Measurements from ENCODE around the gene ACBD6.

The ACBD6 gene

DNA sequence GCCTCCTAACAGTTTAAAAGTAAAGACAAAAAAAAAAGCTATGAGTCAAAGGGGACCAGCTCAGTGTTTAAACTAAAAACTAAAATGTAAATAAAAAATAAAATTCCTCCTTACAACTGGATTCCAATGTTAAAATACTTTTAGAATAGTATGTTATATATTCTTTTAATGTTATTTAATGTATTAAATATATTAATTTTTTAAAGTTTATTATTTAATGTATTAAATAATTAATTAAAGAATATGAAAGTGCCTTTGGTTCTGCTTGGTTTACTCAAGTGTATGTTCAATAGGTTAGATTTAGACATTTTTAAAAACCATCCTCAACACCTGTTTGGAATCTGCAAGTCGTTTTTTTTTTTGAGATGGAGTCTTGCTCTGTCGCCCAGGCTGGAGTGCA lies 13.1 kb downstream of the ACBD6 start:
- TF ChIP-seq, protein P1, sequence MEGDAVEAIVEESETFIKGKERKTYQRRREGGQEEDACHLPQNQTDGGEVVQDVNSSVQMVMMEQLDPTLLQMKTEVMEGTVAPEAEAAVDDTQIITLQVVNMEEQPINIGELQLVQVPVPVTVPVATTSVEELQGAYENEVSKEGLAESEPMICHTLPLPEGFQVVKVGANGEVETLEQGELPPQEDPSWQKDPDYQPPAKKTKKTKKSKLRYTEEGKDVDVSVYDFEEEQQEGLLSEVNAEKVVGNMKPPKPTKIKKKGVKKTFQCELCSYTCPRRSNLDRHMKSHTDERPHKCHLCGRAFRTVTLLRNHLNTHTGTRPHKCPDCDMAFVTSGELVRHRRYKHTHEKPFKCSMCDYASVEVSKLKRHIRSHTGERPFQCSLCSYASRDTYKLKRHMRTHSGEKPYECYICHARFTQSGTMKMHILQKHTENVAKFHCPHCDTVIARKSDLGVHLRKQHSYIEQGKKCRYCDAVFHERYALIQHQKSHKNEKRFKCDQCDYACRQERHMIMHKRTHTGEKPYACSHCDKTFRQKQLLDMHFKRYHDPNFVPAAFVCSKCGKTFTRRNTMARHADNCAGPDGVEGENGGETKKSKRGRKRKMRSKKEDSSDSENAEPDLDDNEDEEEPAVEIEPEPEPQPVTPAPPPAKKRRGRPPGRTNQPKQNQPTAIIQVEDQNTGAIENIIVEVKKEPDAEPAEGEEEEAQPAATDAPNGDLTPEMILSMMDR (IDR thresholded peaks at IDR 0.05; ENCODE audit: borderline replicate concordance, insufficient read depth, low read depth, low read length), result no peak
- H3K4me3 ChIP-seq (ENCODE audit: low read depth, low read length), result no peak overlapping the region

DNA sequence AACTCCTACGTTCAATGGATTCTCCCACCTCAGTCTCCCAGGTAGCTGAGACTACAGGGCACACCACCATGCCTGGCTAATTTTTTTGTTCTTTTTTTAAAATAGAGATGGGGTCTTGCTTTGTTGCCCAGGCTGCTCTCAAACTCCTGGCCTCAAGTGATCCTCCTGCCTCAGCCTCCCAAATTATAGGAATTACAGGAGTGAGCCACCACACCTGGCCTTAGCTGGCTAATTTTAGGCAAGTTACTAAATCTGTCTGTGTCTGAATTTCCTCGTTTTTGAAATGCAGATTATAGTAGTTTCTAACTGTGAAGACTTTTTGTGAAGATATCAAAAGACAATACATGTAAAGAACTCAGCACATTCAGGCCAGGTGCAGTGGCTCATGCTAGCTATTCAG lies 13.7 kb downstream of the ACBD6 start:
- TF ChIP-seq, protein P1 (IDR thresholded peaks at IDR 0.05; ENCODE audit: borderline replicate concordance, insufficient read depth, low read depth, low read length), result no peak

DNA sequence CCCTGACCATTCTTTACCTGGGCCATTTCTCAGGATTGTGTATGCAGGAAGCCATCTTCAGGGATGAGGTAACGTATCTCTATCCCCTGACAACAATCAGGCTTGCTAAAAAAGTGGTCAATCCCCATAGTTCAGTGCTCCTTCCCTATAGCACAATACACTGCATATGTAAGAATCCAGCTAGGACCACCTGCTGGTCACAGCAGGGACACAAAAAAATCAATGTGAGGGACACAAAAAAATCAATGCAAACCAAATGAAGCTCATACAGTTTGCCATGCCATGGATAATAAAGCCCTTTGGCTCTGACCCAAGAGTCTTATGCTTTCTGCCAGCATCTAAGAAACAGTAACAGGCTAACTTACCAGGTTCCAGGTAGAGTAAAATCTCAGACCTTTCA lies 16.3 kb downstream of the ACBD6 start:
- TF ChIP-seq, protein P1 (IDR thresholded peaks at IDR 0.05; ENCODE audit: borderline replicate concordance, insufficient read depth, low read depth, low read length), result no peak
- no peak overlapping the region for H3K4me3 ChIP-seq (ENCODE audit: low read depth, low read length)

More for the DNA sequence above, 13.7 kb downstream of the ACBD6 start:
- no peak overlapping the region for H3K4me3 ChIP-seq (ENCODE audit: low read depth, low read length)

DNA sequence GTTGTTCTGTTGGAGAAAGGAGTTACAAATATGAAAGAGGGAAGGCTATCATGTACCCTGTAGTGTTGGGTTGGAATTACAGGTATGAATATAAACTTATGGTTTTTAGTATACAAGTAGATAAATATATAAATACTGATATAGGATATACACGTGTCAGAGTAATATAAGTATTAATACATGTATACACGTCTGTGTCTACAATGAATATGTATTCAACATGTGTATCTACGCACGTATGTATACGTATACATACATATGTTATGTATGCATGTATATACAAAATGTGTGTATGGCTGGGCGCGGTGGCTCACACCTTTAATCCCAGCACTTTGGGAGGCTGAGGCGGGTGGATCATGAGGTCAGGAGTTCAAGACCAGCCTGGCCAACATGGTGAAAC lies 17.9 kb downstream of the ACBD6 start:
- TF ChIP-seq, protein P1 (IDR thresholded peaks at IDR 0.05; ENCODE audit: borderline replicate concordance, insufficient read depth, low read depth, low read length), result no peak
- H3K4me3 ChIP-seq (ENCODE audit: low read depth, low read length), result no peak overlapping the region

DNA sequence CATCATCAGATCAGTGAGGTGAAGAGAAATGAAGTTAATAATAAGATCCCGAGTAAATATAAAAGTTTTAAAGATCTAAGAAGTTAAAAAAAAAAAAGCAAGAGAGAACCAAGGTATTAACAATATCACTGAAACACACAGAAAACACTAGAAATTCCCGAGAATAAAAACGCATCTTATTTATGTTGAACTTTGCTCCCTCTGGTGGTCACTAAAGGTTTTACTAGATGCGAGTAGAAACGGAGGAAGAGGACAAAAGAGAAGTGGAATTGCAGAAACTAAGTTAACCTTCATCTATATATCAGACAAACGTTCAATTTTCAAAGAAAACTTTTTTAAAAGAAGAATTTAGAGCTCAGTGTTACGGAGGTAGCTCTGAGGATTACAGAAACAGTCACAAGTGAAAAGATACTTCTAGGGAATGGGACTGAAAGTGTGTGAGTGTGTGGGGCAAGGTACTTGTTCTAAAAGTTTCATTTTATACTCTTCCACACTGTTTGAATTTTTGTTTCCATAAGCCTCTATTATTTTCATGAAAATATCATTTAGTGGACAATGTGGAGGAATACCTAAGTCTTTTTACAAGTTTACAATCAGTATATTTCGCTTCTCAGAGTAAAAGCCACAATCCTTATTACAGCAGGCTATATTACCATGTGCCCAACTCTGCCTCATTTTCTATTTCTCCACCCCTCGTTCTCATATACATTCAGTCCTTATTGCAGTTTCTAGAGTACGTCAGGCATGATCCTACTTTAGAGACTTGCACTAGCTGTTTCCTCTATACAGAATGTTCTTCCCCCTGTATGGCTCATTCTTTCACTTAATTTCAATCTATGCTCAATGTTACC lies 19.7 kb downstream of the ACBD6 start:
- TF ChIP-seq, protein P1 (IDR thresholded peaks at IDR 0.05; ENCODE audit: borderline replicate concordance, insufficient read depth, low read depth, low read length), result peak; percentile 33; the same call in 1 of the 2 replicates
- no peak overlapping the region for H3K4me3 ChIP-seq (ENCODE audit: low read depth, low read length)

DNA sequence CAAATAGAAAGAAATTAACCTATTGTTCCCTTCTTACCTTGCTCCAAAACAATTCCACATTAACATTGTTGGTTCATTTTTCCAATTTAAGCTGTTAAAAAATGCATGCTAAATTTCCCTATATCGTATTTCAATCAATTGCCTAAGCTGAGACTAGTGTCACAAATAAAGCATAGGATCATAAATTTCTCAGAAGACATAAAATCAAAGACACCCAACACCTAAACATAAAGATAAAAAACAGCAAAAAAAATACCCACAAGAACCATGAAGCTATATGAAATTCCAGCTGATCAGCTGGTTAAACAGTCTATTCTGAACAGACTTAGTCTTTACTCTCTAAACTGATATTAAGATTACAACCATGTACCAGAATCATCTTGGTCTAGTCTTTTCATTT lies 32.3 kb downstream of the ACBD6 start:
- TF ChIP-seq, protein P1 (IDR thresholded peaks at IDR 0.05; ENCODE audit: borderline replicate concordance, insufficient read depth, low read depth, low read length), result no peak
- H3K4me3 ChIP-seq (ENCODE audit: low read depth, low read length), result no peak overlapping the region

DNA sequence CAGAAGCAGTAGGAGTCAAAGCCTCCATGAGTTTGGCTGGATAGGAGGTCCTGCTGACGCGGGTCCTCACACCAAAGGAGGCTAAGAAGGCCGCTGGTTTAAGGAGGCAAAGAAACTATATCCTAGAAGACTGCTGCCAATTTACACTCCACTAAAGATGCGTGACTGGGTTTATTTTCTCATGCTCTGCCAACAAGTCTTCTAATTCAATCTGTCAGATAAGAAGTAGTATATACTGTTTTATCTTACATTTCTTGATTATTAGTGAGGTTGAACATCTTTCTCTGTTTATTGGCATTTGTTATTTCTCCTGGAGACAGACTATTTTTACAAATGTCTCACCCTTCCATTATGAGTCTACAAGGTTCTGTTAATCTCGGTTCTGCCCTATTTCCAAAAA lies 34.1 kb downstream of the ACBD6 start:
- TF ChIP-seq, protein P1 (IDR thresholded peaks at IDR 0.05; ENCODE audit: borderline replicate concordance, insufficient read depth, low read depth, low read length), result no peak
- no peak overlapping the region for H3K4me3 ChIP-seq (ENCODE audit: low read depth, low read length)
